BLaER1 treated with 17β-estradiol and CSF1 and Interleukin-3, amounts not matched to agents 10 nM and 100 nM (cell line): ENCODE results near the gene LRP3.
"Not testable (repeated sequence)": the region's sequence is repeated elsewhere in the genome, so short reads cannot be mapped to it uniquely, and the experiment has no call there.

Experiments used
- H3K27ac ChIP-seq, 11 experiments: shearing (Covaris generic); formaldehyde crosslinking; 2 replicates each; pipeline ENCODE4 v1.8.1; 2022
- H3K27me3 ChIP-seq, 11 experiments: shearing (Covaris generic); formaldehyde crosslinking; 2 replicates each; pipeline ENCODE4 v1.8.1; 2022
- H3K36me3 ChIP-seq, 11 experiments: shearing (Covaris generic); formaldehyde crosslinking; 2 replicates each; pipeline ENCODE4 v1.8.1; 2022
- H3K4me1 ChIP-seq, 10 experiments: shearing (Covaris generic); formaldehyde crosslinking; 2 replicates each; pipeline ENCODE4 v1.8.1; 2022
- H3K4me2 ChIP-seq, 11 experiments: shearing (Covaris generic); formaldehyde crosslinking; 2 replicates each; pipeline ENCODE4 v1.8.1; 2022
- H3K4me3 ChIP-seq, 10 experiments: shearing (Covaris generic); formaldehyde crosslinking; 2 replicates each; pipeline ENCODE4 v1.8.1; 2022
- H3K9ac ChIP-seq, 11 experiments: shearing (Covaris generic); formaldehyde crosslinking; 2 replicates each; pipeline ENCODE4 v1.8.1; 2022
- H3K9me3 ChIP-seq, 11 experiments: shearing (Covaris generic); formaldehyde crosslinking; replicated peaks in 1 of 11; 2 replicates each; pipeline ENCODE4 v1.8.1; 2022
- H4K20me1 ChIP-seq, 11 experiments: shearing (Covaris generic); formaldehyde crosslinking; 2 replicates each; pipeline ENCODE4 v1.8.1; 2022
- Cebpa-rat ChIP-seq, 11 experiments: shearing (Covaris generic); IDR thresholded peaks; 2 replicates each; pipeline ENCODE4 v1.8.1; 2022

LRP3 gene

GRCh38 chr19:33207040-33207620 lies 13.0 kb downstream of the LRP3 start:
- Histone ChIP-seq H3K9ac (peak overlapping the region in 2 of 11 experiments; percentile 9 to 68; a peak in 5 of 22 replicates), H3K4me1 (peaks cover 26 to 48% (median 36%) of the 10 kb centered on the region in 10 experiments), H3K4me3 (no peak overlapping the region; a peak in 1 of 20 replicates), H3K9me3 (no peaks in the 10 kb centered on the region), H3K27me3 (no peaks in the 10 kb centered on the region), H4K20me1 (peaks cover 0 to 60% (median 37%) of the 10 kb centered on the region in 11 experiments; a peak in 19 of 22 replicates), H3K36me3 (peaks cover 52 to 79% (median 60%) of the 10 kb centered on the region in 11 experiments), H3K27ac (peak overlapping the region in 2 of 11 experiments; percentile 17 to 70; a peak in 1 of 22 replicates), H3K4me2 (peak overlapping the region; percentile 78 to 96 (median 87))
- TF ChIP-seq Cebpa-rat (IDR thresholded peaks at IDR 0.05) = no peak

DNA sequence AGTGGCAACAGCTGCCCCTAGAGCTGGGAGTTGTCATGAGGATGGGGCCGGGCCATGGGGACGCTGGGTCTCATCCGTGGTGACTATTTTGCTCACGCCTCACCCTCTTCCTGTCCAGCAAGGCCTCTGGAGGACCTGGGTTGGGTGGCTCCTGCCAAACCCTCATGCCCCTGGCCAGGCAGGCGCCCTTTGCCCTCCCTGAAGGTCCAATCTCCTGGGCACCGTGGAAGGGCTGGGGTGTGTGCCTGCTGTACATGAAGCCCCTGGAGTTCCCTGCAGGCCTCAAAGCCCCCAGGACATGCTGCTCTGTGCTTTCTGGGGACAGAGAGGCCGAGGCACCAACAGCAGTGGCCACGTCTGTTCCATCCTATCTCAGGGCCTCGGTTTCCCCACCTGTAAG lies 13.8 kb downstream of the LRP3 start:
- no peak for TF ChIP-seq Cebpa-rat (IDR thresholded peaks at IDR 0.05)
- Histone ChIP-seq H3K4me1 (peaks cover 26 to 48% (median 36%) of the 10 kb centered on the region in 10 experiments), H3K36me3 (peaks cover 44 to 72% (median 53%) of the 10 kb centered on the region in 11 experiments), H3K9ac (peak overlapping the region; percentile 45 to 68 (median 63); a peak in 21 of 22 replicates), H4K20me1 (peaks cover 0 to 52% (median 30%) of the 10 kb centered on the region in 11 experiments; a peak in 17 of 22 replicates), H3K27ac (peak overlapping the region; percentile 45 to 73 (median 64); a peak in 21 of 22 replicates), H3K9me3 (no peaks in the 10 kb centered on the region), H3K4me2 (peak overlapping the region; percentile 78 to 96 (median 87)), H3K27me3 (no peaks in the 10 kb centered on the region), H3K4me3 (peak overlapping the region in 4 of 10 experiments; percentile 11 to 35 (median 26); a peak in 4 of 20 replicates)

GRCh38 chr19:33208371-33208895 lies 14.3 kb downstream of the LRP3 start:
- Histone ChIP-seq H3K4me2 (peak overlapping the region; percentile 78 to 96 (median 87)), H3K4me1 (peaks cover 26 to 48% (median 36%) of the 10 kb centered on the region in 10 experiments), H3K4me3 (peak overlapping the region in 4 of 10 experiments; percentile 11 to 35 (median 26); a peak in 4 of 20 replicates), H3K9ac (peak overlapping the region; percentile 45 to 68 (median 63)), H4K20me1 (peaks cover 0 to 47% (median 24%) of the 10 kb centered on the region in 11 experiments; a peak in 17 of 22 replicates), H3K27me3 (no peaks in the 10 kb centered on the region), H3K9me3 (no peaks in the 10 kb centered on the region), H3K27ac (peak overlapping the region; percentile 45 to 73 (median 64); a peak in 21 of 22 replicates), H3K36me3 (peaks cover 39 to 66% (median 47%) of the 10 kb centered on the region in 11 experiments)
- TF ChIP-seq Cebpa-rat (IDR thresholded peaks at IDR 0.05) = no peak

DNA sequence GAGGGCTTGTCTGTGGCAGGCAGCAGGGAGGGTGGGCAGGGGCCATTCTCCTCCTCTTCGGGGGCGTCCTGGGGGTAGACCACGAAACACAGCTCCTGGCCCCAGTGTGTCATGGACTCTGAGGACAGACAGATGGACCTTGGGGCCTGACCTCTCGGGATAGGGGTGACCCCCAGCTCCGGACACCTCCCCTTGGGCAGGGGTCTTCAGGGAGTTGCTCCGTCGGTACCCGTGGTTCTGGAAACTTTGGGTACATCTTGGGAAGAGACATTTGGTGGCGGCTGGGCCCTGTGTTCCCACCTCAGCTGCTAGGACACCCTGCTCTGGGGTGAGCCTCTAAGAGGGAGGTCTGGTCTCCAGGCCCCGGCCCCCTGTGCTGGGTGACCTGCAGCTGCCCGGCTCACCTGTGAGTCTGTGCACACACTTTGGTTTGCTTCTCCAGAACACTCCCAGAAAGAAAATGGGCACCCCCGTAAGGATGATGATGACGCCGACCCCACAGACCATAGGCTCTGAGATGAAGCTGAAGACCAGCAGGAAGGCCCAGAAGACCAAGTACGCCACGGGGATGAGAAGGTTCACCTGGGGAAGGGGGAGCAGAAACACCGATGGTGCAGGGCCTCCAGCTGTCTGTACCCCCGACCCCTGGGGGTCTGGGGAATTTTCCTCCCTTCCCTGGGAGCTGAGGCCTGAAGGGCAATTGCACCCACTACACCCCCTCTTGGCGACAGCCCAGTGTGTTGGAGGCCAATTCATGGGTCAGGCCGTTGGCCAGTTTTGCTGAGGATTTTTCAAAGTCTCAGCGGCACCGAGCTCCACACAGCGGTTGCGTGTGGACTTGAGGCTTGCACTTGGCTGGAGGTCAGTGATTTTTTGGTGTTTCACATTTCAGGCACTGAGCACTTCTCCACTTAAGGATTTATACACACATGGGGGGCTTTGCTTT lies 15.0 kb downstream of the LRP3 start:
- peak overlapping the region; percentile 6 to 73 (median 64); a peak in 18 of 22 replicates for H3K27ac ChIP-seq
- peaks cover 32 to 59% (median 40%) of the 10 kb centered on the region in 11 experiments for H3K36me3 ChIP-seq
- peaks cover 0 to 39% (median 17%) of the 10 kb centered on the region in 11 experiments; a peak in 17 of 22 replicates for H4K20me1 ChIP-seq
- no peak overlapping the region for H3K4me3 ChIP-seq
- H3K4me2 ChIP-seq = peak overlapping the region; percentile 78 to 96 (median 87)
- H3K4me1 ChIP-seq = peaks cover 26 to 48% (median 36%) of the 10 kb centered on the region in 10 experiments
- no peak for TF ChIP-seq Cebpa-rat (IDR thresholded peaks at IDR 0.05)
- no peaks in the 10 kb centered on the region for H3K9me3 ChIP-seq
- H3K27me3 ChIP-seq = no peaks in the 10 kb centered on the region
- peak overlapping the region; percentile 22 to 68 (median 61); a peak in 15 of 22 replicates for H3K9ac ChIP-seq

- H3K36me3 ChIP-seq = peaks cover 26 to 52% (median 33%) of the 10 kb centered on the region in 11 experiments
- H3K9me3 ChIP-seq, H3K9ac ChIP-seq, H3K4me3 ChIP-seq, H3K27me3 ChIP-seq: not testable (repeated sequence)
- H3K27ac ChIP-seq = peak overlapping the region in 1 of 11 experiments; percentile 6; a peak in 2 of 22 replicates
- H4K20me1 ChIP-seq = peaks cover 0 to 32% (median 11%) of the 10 kb centered on the region in 11 experiments; a peak in 14 of 22 replicates
- H3K4me2 ChIP-seq = peak overlapping the region in 1 of 11 experiments; percentile 92; a peak in 1 of 22 replicates
- peaks cover 26 to 48% (median 36%) of the 10 kb centered on the region in 10 experiments for H3K4me1 ChIP-seq
These were observed 15.7 kb downstream of the LRP3 start for GRCh38 chr19:33209850-33210230.

DNA sequence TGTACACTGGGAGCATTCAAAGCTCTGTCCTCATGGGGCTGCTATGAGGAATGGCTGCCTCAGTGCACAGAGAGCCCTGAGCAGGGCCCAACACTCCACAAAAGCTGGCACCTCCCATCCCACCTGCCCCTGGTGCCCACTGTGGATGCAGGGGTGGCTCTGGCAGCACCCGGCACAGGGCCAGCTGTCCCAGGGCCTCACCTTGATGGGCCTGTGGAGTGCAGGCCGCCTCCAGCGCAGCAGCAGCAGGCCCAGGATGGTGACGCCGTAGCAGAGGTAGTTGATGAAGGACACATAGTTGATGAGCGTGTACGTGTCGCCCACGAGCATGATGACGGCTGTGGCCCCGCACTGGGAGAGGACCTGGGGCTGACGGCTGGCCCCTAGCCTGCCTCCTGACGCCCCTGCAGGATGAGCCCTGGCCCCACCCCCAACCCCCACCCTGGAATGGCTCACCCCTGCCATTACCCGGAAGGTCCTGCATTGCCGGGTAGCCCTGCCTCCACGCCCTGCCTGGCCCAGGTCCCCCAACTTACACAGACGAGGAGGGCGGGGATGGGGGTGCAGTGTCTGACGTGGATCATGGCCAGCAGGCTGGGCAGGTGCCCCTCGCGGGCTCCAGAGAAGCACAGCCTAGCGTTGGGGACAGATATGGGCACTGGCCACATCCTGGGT lies 16.3 kb downstream of the LRP3 start:
- Histone ChIP-seq H3K9ac (no peak overlapping the region), H3K4me2 (no peak overlapping the region), H3K4me3 (no peak overlapping the region), H3K9me3 (no peaks in the 10 kb centered on the region), H3K27ac (no peak overlapping the region), H3K4me1 (peaks cover 26 to 48% (median 36%) of the 10 kb centered on the region in 10 experiments), H3K27me3 (no peaks in the 10 kb centered on the region), H4K20me1 (peaks cover 0 to 27% (median 7%) of the 10 kb centered on the region in 11 experiments; a peak in 9 of 22 replicates), H3K36me3 (peaks cover 20 to 47% (median 28%) of the 10 kb centered on the region in 11 experiments)
- TF ChIP-seq Cebpa-rat (IDR thresholded peaks at IDR 0.05) = no peak

- Histone ChIP-seq H3K4me1 (peaks cover 26 to 46% (median 31%) of the 10 kb centered on the region in 10 experiments), H3K27me3 (no peaks in the 10 kb centered on the region), H3K4me2 (no peak overlapping the region), H3K27ac (peak overlapping the region in 1 of 11 experiments; percentile 25; a peak in 1 of 22 replicates), H3K4me3 (no peak overlapping the region), H3K36me3 (peaks cover 5 to 31% (median 12%) of the 10 kb centered on the region in 11 experiments; a peak in 21 of 22 replicates), H3K9me3 (no peaks in the 10 kb centered on the region), H3K9ac (no peak overlapping the region), H4K20me1 (peaks cover 0 to 12% (median 0%) of the 10 kb centered on the region in 11 experiments; a peak in 4 of 22 replicates)
- TF ChIP-seq Cebpa-rat (IDR thresholded peaks at IDR 0.05) = no peak
These were observed 17.8 kb downstream of the LRP3 start for GRCh38 chr19:33211794-33212435.
